ENCODE data around the gene FLNB.

DNA sequence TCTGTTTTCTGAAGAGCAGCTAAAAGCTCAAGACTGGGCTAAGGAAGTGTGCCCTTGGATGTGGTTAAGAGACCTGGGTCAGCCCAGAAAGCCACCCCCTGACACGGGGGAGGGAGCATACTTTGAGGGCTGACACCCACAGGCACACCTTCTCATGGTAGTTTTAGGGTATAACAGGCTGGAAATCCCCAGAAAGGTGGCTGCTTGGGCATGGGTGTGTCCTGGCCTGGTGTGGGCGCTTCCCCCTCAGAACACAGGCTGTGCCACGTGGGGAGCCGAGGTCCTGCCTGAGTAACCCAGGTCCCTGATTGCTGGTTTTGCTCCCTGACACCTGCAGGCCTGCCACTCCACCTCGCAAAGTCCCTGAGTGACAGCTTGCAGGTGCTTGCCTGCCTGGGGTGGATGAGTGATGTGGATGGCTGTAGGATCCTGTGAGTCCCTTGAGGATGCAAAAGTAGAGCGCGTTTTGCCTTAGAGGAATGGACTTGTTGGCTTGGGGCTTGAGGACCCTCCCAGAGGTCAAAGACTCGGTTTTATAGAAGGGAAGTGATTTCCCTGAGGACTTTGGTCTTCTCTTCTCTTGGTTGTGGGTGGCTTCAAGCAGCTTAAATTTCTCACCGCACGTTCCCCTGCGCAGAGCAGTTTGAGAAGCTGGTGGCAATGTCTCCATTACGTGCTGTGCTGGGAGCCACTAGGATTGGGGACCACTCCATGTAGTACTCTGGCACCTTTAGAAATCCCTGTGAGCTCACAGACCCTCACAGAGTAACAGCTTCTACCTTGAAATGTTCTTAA is 108.1 kb downstream of the FLNB start:
- TF ChIP-seq EZH2 (IDR thresholded peaks at IDR 0.05; ENCODE audit: insufficient read depth, poor library complexity, severe bottlenecking) (no peak), EZH2phosphoT487 (IDR thresholded peaks at IDR 0.05; ENCODE audit: insufficient read depth, low read depth) (no peak)

Measured in GM23248 (cell line).